Calu3 (cell line): ENCODE results near the gene FBXO2. TPM values are rescaled to one million over a fixed set of nuclear protein-coding genes. Genes with fewer than 3 reads are reported as not detected.

Experiments
- BruUV-seq: library from RNA; stranded (reverse); fragments of 400-500 nt; replicated peaks from 2 replicates; lab custom pipeline; 2021; lab: Mats Ljungman, UMichigan
- CTCF ChIA-PET: fragments of 300-600 bp; sonication (Branson Sonifier 250); formaldehyde crosslinking; loops from one replicate; lab custom pipeline; 2022; ENCODE audit warnings: antibody characterized with exemption; lab: Charles Lee
- DNase-seq: peaks from one replicate; pipeline ENCODE4 v3.0.0; 2022
- H3K27ac Mint-ChIP-seq: one replicate; pipeline ENCODE4 v1.8.0; 2022; ENCODE audit warnings: mixed read lengths; ENCODE audit not compliant: unreplicated experiment
- H3K27me3 Mint-ChIP-seq: one replicate; pipeline ENCODE4 v1.8.0; 2022; ENCODE audit warnings: mixed read lengths; ENCODE audit not compliant: unreplicated experiment
- H3K36me3 Mint-ChIP-seq: one replicate; pipeline ENCODE4 v1.8.0; 2022; ENCODE audit warnings: mild to moderate bottlenecking, moderate library complexity, mixed read lengths; ENCODE audit not compliant: insufficient read depth, unreplicated experiment
- H3K4me1 Mint-ChIP-seq: one replicate; pipeline ENCODE4 v1.8.0; 2022; ENCODE audit warnings: mild to moderate bottlenecking, low read depth, mixed read lengths; ENCODE audit not compliant: unreplicated experiment
- H3K4me3 Mint-ChIP-seq: one replicate; pipeline ENCODE4 v1.8.0; 2022; ENCODE audit warnings: mild to moderate bottlenecking, low read depth, moderate library complexity, mixed read lengths; ENCODE audit not compliant: unreplicated experiment
- H3K9me3 Mint-ChIP-seq: one replicate; pipeline ENCODE4 v1.8.0; 2022; ENCODE audit warnings: low read depth, mixed read lengths; ENCODE audit not compliant: unreplicated experiment
- intact Hi-C: fragments of 100-400 bp; cut with micrococcal nuclease; formaldehyde crosslinking; loops from one replicate; pipeline ENCODE4 v1.10.0; 2022; ENCODE audit not compliant: unreplicated experiment
- total RNA-seq: library from RNA; stranded (reverse); gene quantifications from 2 replicates; pipeline ENCODE4 v1.2.3, GENCODE V29; 2022
- TF ChIP-seq, protein P1 (sequence below): fragments of 200-600 bp; IDR thresholded peaks from one replicate; pipeline ENCODE4 v1.8.0; 2022; ENCODE audit warnings: antibody characterized with exemption; ENCODE audit not compliant: unreplicated experiment

Gene FBXO2
- total RNA-seq, 1 experiment from 2014 or later, result 3.3 TPM

DNA sequence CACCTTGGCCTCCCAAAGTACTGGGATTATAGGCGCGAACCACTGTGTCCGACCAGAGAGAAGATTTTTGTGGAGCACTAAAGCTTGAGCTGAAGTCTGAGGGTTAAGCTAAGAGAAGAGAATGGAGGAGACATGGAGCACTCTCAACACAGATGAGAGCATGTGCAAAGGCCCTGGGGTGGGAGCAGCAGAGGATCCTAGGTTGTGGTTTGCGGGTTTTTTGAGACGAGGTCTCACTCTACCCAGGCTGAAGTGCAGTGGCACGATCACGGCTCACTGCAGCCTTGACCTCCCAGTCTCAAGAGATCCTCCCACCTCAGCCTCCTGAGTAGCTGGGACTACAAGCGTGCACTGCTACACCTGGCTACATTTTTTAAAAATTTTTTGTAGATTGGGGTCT lies 30.5 kb downstream of the FBXO2 start:
- no TSS peak for BruUV-seq
- CTCF ChIA-PET, result no interaction called here
- Mint-ChIP-seq H3K4me3 (no peak overlapping the region), H3K4me1 (no peaks in the 10 kb centered on the region), H3K36me3 (no peaks in the 10 kb centered on the region), H3K27me3 (peaks cover 87% of the 10 kb centered on the region), H3K9me3 (no peaks in the 10 kb centered on the region), H3K27ac (no peak overlapping the region)
- intact Hi-C loops, result no loop called here
- DNase-seq, result no peak
- TF ChIP-seq, protein P1, sequence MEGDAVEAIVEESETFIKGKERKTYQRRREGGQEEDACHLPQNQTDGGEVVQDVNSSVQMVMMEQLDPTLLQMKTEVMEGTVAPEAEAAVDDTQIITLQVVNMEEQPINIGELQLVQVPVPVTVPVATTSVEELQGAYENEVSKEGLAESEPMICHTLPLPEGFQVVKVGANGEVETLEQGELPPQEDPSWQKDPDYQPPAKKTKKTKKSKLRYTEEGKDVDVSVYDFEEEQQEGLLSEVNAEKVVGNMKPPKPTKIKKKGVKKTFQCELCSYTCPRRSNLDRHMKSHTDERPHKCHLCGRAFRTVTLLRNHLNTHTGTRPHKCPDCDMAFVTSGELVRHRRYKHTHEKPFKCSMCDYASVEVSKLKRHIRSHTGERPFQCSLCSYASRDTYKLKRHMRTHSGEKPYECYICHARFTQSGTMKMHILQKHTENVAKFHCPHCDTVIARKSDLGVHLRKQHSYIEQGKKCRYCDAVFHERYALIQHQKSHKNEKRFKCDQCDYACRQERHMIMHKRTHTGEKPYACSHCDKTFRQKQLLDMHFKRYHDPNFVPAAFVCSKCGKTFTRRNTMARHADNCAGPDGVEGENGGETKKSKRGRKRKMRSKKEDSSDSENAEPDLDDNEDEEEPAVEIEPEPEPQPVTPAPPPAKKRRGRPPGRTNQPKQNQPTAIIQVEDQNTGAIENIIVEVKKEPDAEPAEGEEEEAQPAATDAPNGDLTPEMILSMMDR, result no peak

DNA sequence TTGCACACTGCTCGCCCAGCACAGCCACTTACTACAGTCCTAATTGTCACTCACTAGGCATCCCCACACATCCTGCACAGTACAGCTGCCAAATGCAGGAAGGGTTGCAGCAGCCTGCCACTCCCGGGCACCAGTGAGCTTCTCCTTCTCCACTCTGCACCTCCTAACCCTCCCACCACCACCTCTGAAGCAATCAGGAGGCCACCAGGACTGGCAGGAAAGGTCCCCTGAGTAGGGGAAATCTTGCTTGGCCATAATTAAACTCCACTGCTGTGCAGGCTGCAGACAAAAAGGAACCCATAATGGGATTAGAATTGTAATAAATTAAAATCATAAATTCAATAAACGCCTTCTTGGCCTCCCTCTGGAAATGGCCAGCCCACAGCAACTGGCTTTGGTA lies 31.8 kb downstream of the FBXO2 start:
- BruUV-seq, result no TSS peak
- H3K9me3 Mint-ChIP-seq, result no peaks in the 10 kb centered on the region
- CTCF ChIA-PET, result interaction anchor here (0.5 kb wide), 1 partner anchor 13 kb away, joined by 3 read pairs; no protein-coding TSS in a partner anchor
- TF ChIP-seq, protein P1, result no peak
- H3K36me3 Mint-ChIP-seq, result no peaks in the 10 kb centered on the region
- no peak overlapping the region for H3K4me3 Mint-ChIP-seq
- peaks cover 82% of the 10 kb centered on the region for H3K27me3 Mint-ChIP-seq
- no peaks in the 10 kb centered on the region for H3K4me1 Mint-ChIP-seq
- no peak overlapping the region for H3K27ac Mint-ChIP-seq
- DNase-seq, result no peak
- intact Hi-C loops, result no loop called here

DNA sequence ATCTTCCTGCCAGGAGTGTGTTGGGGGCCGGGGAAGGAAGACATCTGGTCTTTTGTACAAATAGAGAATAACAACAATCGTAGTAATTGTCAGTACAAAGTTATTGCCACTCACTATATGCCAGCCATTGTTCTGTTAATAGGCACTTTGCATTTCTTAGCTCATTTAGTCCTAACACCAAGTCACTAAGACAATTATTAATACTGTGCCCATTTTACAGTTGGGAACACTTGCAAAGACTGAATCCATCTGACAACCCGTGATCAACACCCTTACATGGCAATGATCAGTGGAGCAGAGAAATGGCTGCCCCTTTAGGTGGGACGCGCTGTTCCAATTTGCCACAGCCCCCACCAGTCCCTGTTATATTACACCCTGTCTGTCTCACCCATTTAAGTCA lies 33.3 kb downstream of the FBXO2 start:
- CTCF ChIA-PET, result no interaction called here
- H3K27ac Mint-ChIP-seq, result no peak overlapping the region
- no peak overlapping the region for H3K4me3 Mint-ChIP-seq
- no peaks in the 10 kb centered on the region for H3K9me3 Mint-ChIP-seq
- no peaks in the 10 kb centered on the region for H3K36me3 Mint-ChIP-seq
- intact Hi-C loops, result no loop called here
- no peaks in the 10 kb centered on the region for H3K4me1 Mint-ChIP-seq
- peaks cover 80% of the 10 kb centered on the region for H3K27me3 Mint-ChIP-seq
- DNase-seq, result no peak
- TF ChIP-seq, protein P1, result no peak
- no TSS peak for BruUV-seq

DNA sequence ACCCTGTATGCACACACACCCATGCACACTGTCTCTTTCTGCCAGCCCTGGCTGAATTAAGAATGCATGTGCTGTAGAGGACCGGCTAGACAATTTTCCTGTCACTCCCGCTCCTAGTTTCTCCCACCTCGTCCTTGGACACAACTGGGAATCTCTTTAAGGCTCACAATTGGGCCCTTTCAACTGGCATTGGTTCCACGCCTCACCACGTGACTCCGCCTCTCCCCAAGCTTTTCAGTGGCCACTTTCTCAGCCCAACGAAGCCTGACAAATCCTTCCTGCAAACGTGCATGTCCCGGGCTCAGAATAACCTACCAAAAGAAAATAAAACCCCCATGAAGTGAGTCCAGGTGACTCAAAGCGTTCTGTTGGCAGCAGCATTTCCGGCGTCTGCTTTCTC lies 33.8 kb downstream of the FBXO2 start:
- Mint-ChIP-seq H3K27me3 (peaks cover 79% of the 10 kb centered on the region), H3K4me3 (no peak overlapping the region), H3K9me3 (no peaks in the 10 kb centered on the region), H3K4me1 (no peaks in the 10 kb centered on the region), H3K36me3 (no peaks in the 10 kb centered on the region), H3K27ac (no peak overlapping the region)
- CTCF ChIA-PET, result no interaction called here
- BruUV-seq, result no TSS peak
- DNase-seq, result no peak
- intact Hi-C loops, result no loop called here
- TF ChIP-seq, protein P1, result no peak
